NT2/D1 (cell line): ENCODE measurements around the gene WAPL.

Experiments used
- SUZ12 ChIP-seq: IDR thresholded peaks from 2 replicates; pipeline ENCODE4 v1.6.1; 2011; ENCODE audit not compliant: insufficient read length, insufficient read depth; ENCODE audit errors: extremely low read depth
- YY1 ChIP-seq: IDR thresholded peaks from 2 replicates; pipeline ENCODE4 v1.6.1; 2011; ENCODE audit not compliant: insufficient read length, insufficient read depth

DNA sequence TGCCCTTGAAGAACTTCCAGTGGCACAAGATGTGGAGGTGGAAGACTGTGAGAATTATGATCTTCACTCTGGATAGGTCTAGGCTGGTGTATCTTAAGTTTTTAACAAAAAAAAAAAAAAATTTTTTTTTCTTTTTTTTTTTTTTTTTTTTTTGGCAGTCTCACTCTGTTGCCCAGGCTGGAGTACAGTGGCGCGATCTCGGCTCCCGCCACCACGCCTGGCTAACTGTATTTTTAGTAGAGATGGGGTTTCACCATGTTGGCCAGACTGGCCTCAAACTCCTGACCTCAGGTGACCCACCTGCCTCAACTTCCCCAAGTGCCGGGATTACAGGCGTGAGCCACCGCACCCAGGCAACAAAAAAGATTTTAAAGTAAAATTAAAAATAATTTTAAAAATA lies 37.9 kb downstream of the WAPL start:
- no peak for TF ChIP-seq YY1
- TF ChIP-seq SUZ12, result no peak
